Fibroblast of skin of abdomen (primary cell): ENCODE measurements around the gene CSK.

Source experiments
- DNase-seq: peaks from one replicate; pipeline ENCODE4 v3.0.0-alpha.2; 2013

The CSK gene

GRCh38 chr15:74828835-74829234 is 47.0 kb downstream of the CSK start:
- DNase-seq: no peak

DNA sequence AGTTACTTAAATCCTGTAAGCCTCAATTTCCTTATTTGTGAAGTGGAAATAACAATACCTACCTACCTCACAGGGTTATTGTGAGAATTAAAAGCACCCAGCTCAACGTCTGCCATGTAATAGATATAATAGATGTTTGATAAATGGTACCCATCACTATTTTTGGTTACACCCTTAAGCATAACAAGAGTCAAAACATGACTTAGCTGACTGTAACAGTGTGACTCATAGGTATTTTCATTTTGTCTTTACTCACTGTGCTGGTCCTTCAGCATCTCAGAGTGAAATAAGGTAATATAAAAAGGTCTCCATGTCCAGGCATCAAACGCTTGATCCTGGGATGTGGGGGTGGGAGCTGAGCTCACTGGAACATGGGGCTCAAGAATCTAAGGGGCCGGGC is 47.6 kb downstream of the CSK start:
- no peak for DNase-seq

DNA sequence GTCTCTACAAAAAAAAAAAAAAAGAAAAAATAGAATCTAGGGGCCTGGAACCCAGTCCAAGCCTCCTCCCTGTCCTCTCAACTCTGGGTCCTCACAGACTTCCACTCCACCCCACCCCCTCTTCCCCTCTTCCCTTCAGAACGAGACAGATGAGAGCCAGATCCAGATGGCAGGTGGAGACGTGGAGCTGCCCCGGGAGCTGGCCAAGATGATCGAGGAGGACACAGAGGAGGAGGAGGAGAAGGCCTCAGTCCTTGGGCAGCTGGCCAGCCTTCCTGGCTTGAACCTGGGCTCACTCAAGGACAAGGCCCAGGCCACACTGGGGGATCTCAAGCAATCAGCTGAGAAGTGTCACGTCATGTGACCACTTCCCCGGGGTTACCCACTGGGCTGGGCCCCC is 48.1 kb downstream of the CSK start:
- DNase-seq: no peak

- DNase-seq: no peak
Measured at GRCh38 chr15:74830868-74831267, 49.0 kb downstream of the CSK start.

DNA sequence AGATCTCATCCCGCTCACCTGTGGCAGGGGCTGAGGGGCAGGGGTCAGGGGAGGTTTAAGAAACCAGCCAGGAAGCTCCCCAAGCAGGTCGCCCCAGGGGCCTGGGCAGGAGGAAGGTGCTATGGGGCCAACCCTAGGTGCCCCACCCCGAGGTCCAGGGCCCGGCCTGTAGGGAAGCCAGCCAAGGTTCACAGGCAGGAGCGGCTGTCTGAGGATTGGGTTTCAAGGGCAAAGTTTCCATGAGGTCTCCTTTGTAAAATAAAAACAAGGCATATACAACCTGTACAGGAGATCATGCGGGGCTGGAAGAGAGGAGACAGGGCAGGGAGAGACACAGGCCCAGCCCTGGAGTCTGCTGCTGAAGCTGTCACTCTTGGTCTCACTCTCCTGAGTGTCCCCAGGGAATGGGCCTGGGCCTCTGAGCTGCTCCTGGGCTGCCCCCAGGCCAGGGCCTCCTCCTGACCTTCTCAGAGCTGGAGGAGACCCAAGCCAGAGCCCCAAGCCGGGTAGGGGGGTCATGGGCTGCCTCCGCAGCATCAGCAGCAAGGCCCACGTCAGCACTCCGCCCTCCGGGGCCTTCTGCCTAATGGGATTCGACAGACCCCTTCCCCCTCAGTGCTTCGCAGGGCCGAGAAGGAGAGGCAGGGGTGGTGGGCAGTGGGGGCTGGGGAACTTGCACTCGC is 50.1 kb downstream of the CSK start:
- no peak for DNase-seq

DNA sequence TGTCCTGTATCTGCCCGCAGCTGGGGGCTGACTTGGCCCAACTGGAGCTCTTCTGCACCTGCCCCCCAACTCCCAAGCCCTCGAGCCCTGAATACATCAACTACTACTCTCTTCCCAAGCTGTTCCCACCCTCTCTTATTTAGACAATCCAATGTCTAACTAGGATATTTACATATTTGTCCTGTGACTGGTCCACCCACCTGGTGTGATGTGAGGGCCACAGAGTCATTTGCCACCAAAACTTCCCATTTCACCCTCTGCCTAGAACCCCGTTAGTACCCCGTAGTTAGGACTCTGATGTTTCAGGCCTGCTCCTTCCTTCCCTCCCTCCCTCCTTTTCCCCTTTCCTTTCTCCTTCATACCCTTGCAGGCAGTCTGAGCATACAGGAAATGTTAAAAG is 50.9 kb downstream of the CSK start:
- no peak for DNase-seq

- DNase-seq: no peak
Measured at GRCh38 chr15:74833376-74834107, 51.7 kb downstream of the CSK start.

- peak; percentile 30 for DNase-seq
Measured at GRCh38 chr15:74835312-74835823, 53.5 kb downstream of the CSK start.

DNA sequence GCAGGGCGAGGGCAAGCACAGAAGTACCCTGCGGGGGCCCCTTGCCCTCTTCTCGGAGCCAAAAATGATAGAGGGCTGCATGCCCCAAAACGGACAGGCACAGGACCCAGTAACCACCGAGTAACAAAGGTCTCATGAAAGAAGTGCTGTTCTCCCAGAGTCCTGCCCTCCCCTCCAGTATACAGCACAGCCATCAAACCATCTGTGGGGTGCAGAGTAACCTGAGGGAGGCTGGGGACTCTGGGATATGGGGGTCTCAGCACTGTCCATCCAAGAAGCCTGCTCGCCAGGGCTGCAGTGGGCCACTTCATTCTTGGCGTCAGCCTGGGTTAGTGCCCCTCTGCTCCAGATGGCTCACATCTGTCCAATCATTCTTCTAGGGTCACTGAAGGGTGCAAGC is 55.0 kb downstream of the CSK start:
- no peak for DNase-seq

GRCh38 chr15:74837482-74838136 is 55.7 kb downstream of the CSK start:
- no peak for DNase-seq

- DNase-seq: no peak
Measured at GRCh38 chr15:74838137-74838516, 56.2 kb downstream of the CSK start.

DNA sequence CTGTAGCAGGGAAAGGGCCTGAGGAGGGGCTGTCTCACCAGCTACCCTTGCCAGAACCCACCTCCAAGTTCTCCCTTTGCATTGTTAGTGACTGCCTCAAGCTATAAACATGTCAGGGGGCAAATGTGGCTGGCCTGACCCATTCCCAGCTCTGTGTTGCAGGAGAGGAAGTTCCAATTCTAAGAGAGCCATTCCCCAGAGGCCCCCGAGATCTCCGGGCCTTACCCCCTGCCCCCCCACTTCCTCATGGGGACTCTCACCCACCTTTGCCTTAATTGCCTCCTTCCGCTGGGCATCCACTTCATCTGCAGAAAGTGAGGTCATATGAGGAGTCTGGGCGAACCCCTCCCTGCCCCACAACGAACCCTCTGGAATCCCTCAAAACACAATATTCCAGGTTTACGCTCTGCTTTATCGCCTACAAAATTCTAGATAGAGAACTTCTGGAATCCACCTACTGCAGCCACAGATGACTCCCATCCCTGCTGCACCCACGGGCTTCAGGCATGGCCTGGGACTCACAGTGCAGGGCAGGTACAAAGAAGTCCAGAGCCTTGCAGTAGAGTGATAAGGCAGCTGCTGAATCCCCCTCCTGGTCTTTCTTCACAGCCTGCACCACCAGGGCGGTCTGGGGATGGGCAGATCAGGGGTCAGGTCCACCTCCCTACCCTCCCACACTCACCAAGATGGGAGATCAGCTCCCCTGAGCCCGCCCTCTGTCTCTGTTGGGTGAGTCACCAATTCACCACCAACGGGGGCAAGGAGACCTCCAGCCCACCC is 57.1 kb downstream of the CSK start:
- no peak for DNase-seq

DNA sequence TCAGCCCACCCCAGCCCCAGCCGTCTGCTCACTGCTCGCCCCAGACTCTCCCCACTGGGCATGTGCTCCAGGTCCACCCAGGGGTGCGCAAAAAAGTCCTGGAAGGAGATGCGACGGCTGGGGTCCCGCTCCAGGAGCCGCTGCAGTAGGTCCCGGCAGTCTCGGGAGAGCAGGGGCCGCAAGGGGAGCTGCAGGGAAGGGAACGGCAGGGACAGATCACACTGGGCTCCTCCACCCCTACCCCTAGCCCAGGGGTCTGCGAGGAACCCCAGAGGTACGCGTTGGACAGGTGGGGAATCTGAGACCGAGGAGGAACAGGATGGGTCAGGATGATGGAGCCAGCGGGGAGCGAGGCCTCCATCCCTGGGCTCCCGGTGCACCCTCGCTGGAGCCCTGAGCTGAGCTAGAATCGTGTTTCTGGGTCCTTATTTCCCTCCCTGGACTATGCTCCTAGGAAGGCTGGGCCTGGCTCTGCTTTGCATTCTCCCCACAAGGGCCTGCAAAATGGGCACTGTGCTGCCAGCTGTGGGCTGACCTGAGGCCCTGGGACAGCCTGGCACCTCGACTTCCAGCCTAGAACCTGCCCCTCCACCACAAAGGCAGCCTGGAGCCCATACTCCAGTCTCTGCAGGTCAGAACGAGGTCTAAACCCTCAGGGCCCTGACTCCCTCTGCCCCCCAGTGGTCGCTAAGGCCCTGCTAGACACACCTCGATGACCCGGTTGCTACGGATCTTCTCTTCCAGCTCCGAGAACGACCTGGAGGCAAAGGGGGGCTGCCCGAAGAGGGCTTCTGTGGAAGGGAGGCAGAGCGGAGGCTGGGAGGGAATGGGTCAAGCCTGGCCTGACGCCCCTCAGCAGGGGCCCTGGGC is 57.9 kb downstream of the CSK start:
- no peak for DNase-seq

DNA sequence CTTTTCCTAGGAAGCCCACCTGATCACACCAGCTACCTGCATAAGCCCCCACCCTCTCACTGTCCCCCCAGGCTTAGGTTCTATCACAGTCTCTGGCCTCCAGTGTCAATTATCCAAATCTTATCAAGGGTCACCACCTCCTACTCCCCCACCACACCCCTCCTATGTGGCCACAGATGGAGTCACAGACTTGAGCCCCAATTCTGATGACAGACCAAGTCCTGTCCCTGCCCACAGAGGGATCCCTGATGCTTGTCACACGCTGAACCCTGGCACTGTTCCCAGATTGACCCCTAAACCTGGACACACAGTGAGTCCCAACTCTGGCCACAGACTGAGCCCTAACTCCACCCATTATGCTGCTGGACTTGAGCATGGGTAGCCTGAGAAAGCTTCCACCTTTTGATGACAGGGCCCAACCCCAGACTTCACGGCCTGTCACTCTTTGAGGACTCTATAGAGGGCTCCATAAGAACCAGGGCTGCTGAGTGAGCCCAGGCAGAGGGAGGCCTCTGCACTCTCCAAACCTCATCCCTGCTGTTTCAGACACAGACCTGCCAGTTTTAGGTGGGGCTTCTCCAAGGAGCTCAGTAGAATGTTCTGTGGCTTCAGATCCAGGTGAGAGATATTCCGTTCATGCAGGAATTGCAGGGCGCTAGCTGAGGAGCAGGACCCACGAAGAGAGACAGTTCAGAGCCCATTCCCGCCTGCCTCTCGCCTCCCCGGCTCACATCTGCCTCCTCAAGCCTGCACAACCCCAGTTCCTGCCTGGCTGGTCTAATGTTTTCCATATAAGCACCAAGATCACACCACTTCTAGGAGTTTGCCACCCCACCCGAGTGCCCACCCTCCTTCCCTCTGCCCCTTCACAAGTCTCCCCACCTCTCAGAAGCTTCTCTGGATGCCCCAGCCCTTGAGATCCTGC is 59.2 kb downstream of the CSK start:
- DNase-seq: no peak

DNA sequence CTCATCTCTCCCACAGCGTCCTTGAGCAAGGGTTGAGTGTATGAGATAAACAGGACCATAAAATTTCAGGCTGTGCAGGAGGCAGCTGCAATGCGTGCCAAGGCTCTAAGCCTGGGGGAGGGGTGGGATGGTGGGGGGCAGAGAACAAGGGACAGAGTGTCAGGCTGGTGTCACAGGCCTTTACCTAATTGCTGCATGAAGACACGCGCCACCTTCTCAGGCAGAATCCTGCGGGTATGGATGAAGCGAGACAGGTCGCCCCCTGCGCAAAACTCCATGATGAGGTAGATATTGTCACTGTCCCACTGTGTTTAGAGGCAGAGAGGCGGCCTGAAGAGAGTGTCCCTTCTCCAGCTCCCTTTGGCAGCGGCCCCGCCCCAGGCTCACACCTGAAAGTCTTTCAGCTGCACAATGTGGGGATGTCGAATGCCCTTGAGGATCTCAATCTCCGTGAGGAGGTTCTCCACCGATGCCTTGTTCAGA is 60.1 kb downstream of the CSK start:
- no peak for DNase-seq

DNA sequence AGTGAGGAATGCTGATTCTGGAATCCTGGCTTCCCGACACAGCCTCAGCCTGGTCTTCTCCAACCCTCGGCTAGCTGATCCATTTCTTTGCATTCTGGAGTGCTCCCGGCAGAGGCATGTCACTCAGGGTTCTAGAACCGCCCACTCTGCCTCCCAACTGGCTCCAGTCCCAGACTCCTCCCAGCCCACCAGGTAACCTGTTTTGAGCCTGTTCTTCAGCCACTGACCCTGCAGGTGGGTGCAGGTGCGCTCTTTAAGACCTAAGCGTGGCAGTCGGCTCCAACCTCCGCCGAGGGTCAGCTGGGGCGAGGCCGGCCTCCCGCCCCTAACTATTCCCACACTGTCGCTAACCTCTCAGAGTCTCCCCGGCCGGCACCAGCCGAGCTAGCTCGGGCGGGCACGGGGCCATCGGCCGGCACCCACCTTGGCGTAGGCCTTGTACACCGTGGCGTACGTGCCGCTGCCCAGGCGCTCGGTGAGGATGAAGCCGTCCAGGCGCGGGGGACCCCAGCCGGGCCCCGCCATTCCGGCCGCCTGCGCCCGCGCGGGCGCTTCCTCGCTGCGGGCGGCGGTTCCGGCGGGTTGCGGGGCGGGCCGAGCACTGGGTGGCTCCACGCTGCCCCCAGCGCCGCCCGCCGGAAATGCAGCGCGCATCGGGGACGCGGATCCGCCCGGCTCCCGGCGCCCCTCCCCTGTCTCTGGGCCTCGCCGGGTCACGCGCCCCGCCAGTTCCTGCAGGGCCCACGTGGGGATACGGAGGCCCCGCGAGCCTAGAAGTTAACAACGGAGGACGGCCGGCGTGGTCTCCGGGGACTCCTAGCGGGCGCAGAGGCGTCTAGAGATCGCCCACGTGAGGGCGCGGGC is 60.9 kb downstream of the CSK start, which contains the start of gene ULK3:
Gene ULK3 (minus strand): TSS at position 576 of the 864 bp plus-strand sequence. CDS start 51 bp downstream, at position 525.
- peak; percentile 87 for DNase-seq

DNA sequence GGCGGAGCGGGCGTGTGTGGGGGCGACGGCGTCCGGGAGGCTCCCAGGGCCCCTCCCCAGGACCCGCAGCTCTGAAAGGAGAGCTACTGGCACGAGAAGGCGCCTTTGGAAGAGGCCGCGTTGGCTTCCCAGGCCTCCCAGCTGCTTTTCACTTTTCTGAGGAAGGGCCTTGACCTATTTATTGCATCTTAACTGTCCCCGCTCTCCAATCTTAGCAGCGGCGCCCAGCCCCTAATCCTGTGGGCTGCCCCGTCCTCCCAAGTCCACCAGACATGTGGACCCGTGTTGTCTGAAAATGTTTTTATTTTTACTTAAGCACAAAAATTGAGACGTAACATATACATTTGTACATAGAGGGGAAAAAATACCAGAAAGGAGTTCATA is 61.6 kb downstream of the CSK start:
- DNase-seq: no peak

GRCh38 chr15:74843891-74844299 is 62.0 kb downstream of the CSK start:
- no peak for DNase-seq
